ENCODE measurements around the gene CD3E.

- TF ChIP-seq EZH2 (IDR thresholded peaks at IDR 0.05) = no peak
- TF ChIP-seq POLR2AphosphoS5 (IDR thresholded peaks at IDR 0.05; ENCODE audit: borderline replicate concordance, low read depth, low read length) = no peak
- no peak for TF ChIP-seq FOXP2 (optimal IDR thresholded peaks at IDR 0.05; ENCODE audit: control extremely low read depth, extremely low read length, insufficient read depth)
Observed at GRCh38 chr11:118276422-118276821, 28.1 kb upstream of the CD3E start.

All from SK-N-MC (cell line).